ENCODE measurements around the gene CASKIN1.

CASKIN1 gene

DNA sequence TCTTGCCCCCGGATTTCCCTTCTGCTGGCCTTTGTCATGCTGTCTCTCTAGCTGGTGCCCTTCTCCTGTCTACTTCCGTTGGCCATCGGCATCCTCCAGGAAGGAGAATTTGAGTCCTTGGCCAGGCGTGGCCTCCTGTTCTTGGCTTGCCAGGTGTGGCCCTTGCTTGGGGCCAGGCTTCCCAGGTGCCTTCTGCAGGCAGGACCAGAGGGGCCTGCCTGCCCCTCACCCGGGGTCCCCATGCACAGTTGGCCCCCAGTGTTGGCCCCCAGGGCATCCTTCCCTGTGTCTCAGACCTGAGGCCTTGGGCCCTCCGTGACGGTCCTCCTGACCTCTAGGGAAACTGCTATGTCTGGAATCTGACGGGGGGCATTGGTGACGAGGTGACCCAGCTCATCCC, 11.5 kb upstream of the CASKIN1 start:
- Histone ChIP-seq H3F3A (ENCODE audit: low read depth) (no peaks in the 10 kb centered on the region), H3K4me2 (ENCODE audit: low read depth, low read length, poor library complexity, severe bottlenecking) (no peak overlapping the region), H3K36me3 (ENCODE audit: insufficient read depth, low read length) (no peaks in the 10 kb centered on the region; the same call in 1 of the 2 replicates), H3K27me3 (ENCODE audit: insufficient read depth, low read length, poor library complexity, severe bottlenecking) (no peaks in the 10 kb centered on the region), H3K4me3 (ENCODE audit: low read length, poor library complexity, severe bottlenecking) (no peak overlapping the region), H3K9ac (ENCODE audit: low read depth, low read length, poor library complexity, severe bottlenecking) (no peak overlapping the region), H3K4me1 (ENCODE audit: insufficient read depth, low read length, poor library complexity, severe bottlenecking) (no peaks in the 10 kb centered on the region), H3K9me2 (replicated peaks; ENCODE audit: low read depth, low read length) (no peaks in the 10 kb centered on the region), H3K79me2 (ENCODE audit: insufficient read depth, low read length) (peaks cover 13% of the 10 kb centered on the region; the same call in 1 of the 2 replicates), H2AFZ (ENCODE audit: low read length) (no peak overlapping the region), H4K20me1 (ENCODE audit: insufficient read depth, low read length, poor library complexity, severe bottlenecking) (no peaks in the 10 kb centered on the region), H3K9me3 (ENCODE audit: insufficient read depth, low read depth, low read length) (no peaks in the 10 kb centered on the region)
- no peak for TF ChIP-seq EZH2phosphoT487 (IDR thresholded peaks at IDR 0.05; ENCODE audit: borderline replicate concordance)
- TF ChIP-seq, protein P1, sequence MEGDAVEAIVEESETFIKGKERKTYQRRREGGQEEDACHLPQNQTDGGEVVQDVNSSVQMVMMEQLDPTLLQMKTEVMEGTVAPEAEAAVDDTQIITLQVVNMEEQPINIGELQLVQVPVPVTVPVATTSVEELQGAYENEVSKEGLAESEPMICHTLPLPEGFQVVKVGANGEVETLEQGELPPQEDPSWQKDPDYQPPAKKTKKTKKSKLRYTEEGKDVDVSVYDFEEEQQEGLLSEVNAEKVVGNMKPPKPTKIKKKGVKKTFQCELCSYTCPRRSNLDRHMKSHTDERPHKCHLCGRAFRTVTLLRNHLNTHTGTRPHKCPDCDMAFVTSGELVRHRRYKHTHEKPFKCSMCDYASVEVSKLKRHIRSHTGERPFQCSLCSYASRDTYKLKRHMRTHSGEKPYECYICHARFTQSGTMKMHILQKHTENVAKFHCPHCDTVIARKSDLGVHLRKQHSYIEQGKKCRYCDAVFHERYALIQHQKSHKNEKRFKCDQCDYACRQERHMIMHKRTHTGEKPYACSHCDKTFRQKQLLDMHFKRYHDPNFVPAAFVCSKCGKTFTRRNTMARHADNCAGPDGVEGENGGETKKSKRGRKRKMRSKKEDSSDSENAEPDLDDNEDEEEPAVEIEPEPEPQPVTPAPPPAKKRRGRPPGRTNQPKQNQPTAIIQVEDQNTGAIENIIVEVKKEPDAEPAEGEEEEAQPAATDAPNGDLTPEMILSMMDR (conservative IDR thresholded peaks at IDR 0.05; ENCODE audit: low read length) = no peak

DNA sequence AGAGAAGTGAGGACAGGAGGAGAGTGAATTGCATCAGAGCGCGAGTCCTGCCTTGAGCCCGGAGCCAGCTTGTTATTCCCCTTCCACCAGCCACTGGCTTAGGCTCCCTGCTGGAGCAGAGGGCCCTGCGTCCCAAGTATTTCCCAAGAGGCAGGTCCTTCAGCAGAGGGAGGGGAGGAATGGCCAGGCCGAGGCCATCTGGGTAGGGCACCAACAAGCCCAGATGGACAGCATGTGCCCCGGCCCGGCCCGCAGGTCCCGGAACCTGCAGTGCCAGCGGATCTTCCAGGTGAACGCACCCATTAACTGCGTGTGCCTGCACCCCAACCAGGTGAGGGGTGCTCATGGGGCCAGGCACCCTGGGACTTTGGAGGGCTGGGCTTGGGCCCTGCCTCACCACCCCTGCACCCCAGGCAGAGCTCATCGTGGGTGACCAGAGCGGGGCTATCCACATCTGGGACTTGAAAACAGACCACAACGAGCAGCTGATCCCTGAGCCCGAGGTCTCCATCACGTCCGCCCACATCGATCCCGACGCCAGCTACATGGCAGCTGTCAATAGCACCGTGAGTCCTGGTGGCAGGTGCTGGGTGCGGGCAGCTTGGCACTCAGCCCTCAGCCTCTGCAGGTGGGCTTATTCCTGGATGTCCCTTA, 10.5 kb upstream of the CASKIN1 start:
- H3K9me3 ChIP-seq (ENCODE audit: insufficient read depth, low read depth, low read length) = no peaks in the 10 kb centered on the region
- no peaks in the 10 kb centered on the region for H3K9me2 ChIP-seq (replicated peaks; ENCODE audit: low read depth, low read length)
- H3K9ac ChIP-seq (ENCODE audit: low read depth, low read length, poor library complexity, severe bottlenecking) = no peak overlapping the region
- no peaks in the 10 kb centered on the region for H3K36me3 ChIP-seq (ENCODE audit: insufficient read depth, low read length)
- no peaks in the 10 kb centered on the region for H3K4me1 ChIP-seq (ENCODE audit: insufficient read depth, low read length, poor library complexity, severe bottlenecking)
- no peak overlapping the region for H3K4me3 ChIP-seq (ENCODE audit: low read length, poor library complexity, severe bottlenecking)
- H4K20me1 ChIP-seq (ENCODE audit: insufficient read depth, low read length, poor library complexity, severe bottlenecking) = no peaks in the 10 kb centered on the region
- no peak overlapping the region for H2AFZ ChIP-seq (ENCODE audit: low read length)
- H3K4me2 ChIP-seq (ENCODE audit: low read depth, low read length, poor library complexity, severe bottlenecking) = no peak overlapping the region
- TF ChIP-seq, protein P1 (conservative IDR thresholded peaks at IDR 0.05; ENCODE audit: low read length) = no peak
- no peak for TF ChIP-seq EZH2phosphoT487 (IDR thresholded peaks at IDR 0.05; ENCODE audit: borderline replicate concordance)
- peaks cover 6% of the 10 kb centered on the region; the same call in 1 of the 2 replicates for H3K79me2 ChIP-seq (ENCODE audit: insufficient read depth, low read length)
- H3F3A ChIP-seq (ENCODE audit: low read depth) = no peaks in the 10 kb centered on the region
- H3K27me3 ChIP-seq (ENCODE audit: insufficient read depth, low read length, poor library complexity, severe bottlenecking) = no peaks in the 10 kb centered on the region

DNA sequence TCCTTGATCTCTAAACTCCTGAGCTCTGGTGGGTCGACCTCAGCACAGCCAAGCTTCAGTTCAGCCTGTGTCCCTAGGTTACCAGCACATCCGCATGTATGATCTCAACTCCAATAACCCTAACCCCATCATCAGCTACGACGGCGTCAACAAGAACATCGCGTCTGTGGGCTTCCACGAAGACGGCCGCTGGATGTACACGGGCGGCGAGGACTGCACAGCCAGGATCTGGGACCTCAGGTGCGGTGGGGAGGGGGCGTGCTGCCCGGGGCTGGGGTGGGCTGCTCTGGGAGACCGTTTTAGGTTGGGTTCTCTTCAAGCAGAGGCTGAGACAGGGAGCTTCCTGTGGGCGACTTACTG, 10.0 kb upstream of the CASKIN1 start:
- TF ChIP-seq, protein P1 (conservative IDR thresholded peaks at IDR 0.05; ENCODE audit: low read length) = no peak
- no peak for TF ChIP-seq EZH2phosphoT487 (IDR thresholded peaks at IDR 0.05; ENCODE audit: borderline replicate concordance)
- Histone ChIP-seq H3K4me3 (ENCODE audit: low read length, poor library complexity, severe bottlenecking) (peak overlapping the region; percentile 82), H3K9ac (ENCODE audit: low read depth, low read length, poor library complexity, severe bottlenecking) (peak overlapping the region; percentile 79), H3K9me2 (replicated peaks; ENCODE audit: low read depth, low read length) (no peaks in the 10 kb centered on the region), H3K27me3 (ENCODE audit: insufficient read depth, low read length, poor library complexity, severe bottlenecking) (no peaks in the 10 kb centered on the region), H4K20me1 (ENCODE audit: insufficient read depth, low read length, poor library complexity, severe bottlenecking) (no peaks in the 10 kb centered on the region), H3K79me2 (ENCODE audit: insufficient read depth, low read length) (peaks cover 6% of the 10 kb centered on the region; the same call in 1 of the 2 replicates), H3F3A (ENCODE audit: low read depth) (no peaks in the 10 kb centered on the region), H3K4me2 (ENCODE audit: low read depth, low read length, poor library complexity, severe bottlenecking) (peak overlapping the region; percentile 87), H3K9me3 (ENCODE audit: insufficient read depth, low read depth, low read length) (no peaks in the 10 kb centered on the region), H3K4me1 (ENCODE audit: insufficient read depth, low read length, poor library complexity, severe bottlenecking) (no peaks in the 10 kb centered on the region), H2AFZ (ENCODE audit: low read length) (no peak overlapping the region), H3K36me3 (ENCODE audit: insufficient read depth, low read length) (no peaks in the 10 kb centered on the region)
